NB4 (cell line): Measurements from ENCODE around the gene CABP7.

Experiments used
- CTCF ChIP-seq: IDR thresholded peaks from one replicate; pipeline ENCODE4 v1.5.1; 2012; ENCODE audit warnings: low read depth, low read length
- MAX ChIP-seq: IDR thresholded peaks from 2 replicates; pipeline ENCODE4 v1.6.1; 2011; ENCODE audit warnings: low read depth, low read length

- TF ChIP-seq MAX (no peak), CTCF (no peak)
Measured at GRCh38 chr22:29758959-29759358, 39.2 kb downstream of the CABP7 start.
